GM18508 (cell line): ENCODE measurements around the gene LYRM4.
"Not testable (repeated sequence)": the region's sequence is repeated elsewhere in the genome, so short reads cannot be mapped to it uniquely, and the experiment has no call there.

Source experiments
- ATAC-seq: cut with Tn5 transposase; IDR thresholded peaks from one replicate; pipeline ENCODE4 v1.9.1; 2021; ENCODE audit warnings: moderate number of reproducible peaks; ENCODE audit not compliant: insufficient read depth, unreplicated experiment

The LYRM4 gene

DNA sequence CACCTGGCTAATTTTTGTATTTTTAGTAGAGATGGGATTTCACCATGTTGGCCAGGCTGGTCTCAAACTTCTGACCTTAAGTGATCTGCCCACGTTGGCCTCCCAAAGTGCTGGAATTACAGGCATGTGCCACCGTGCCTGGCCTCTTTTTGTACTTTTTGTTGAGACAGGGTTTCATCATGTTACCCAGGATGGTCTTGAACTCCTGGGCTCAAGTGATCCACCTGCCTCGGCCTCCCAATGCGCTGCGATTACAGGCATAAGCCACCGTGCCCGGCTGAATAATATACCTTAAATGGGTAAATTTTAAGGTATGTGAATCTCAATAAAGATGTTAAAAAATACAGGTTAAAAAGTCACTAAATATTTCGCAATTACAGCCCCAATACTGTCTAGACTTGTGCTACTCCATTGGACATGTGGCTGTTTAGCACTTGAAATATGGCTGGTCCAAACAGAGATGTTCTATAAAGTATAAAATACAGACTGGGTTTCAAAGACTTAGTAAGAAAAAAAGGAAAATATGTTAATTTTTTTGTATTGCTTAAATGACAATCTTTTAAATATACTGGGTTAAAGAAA is 133.6 kb downstream of the LYRM4 start:
- ATAC-seq: no peak

GRCh38 chr6:5126214-5126613 is 134.5 kb downstream of the LYRM4 start:
- no peak for ATAC-seq

DNA sequence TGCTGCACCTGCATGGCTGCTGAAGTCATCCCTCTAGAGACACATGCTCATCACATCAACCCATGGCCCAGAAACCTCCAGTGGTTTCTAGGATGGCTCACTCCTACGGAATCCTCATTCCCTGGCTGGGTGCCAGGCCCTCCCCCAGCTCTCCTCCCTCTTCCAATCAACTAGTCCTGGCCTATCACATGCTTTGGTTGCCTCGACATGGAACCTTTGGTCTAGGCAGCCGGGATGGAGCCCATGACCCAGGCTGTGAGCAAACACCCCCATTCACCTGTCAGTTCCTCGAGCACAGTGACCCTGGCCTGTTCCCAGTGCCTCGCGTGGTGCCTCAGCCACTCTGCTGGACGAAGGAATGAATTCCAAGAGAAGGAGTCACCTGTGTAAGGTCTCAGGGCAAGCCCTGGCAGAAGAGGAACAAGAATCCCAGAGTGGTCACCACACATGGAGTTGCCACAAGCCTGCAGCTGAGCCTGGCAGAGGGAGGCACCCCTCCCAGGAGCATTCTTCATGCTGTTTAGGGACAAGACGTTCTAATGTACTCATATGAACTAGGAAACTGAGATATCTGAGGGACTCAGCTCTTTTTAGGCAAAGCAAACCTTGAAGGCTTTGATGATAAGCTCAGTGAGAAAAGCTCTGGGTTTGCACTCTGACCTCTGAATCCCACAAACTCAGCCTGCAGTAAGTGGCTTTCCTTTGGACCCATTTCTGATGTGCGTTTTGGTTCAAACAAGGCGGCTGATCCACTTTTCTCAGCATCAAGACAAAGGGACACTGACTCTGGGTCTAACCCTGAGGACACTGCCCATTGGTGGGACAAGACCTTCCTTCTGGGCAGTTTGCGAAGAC is 135.4 kb downstream of the LYRM4 start:
- ATAC-seq: no peak

DNA sequence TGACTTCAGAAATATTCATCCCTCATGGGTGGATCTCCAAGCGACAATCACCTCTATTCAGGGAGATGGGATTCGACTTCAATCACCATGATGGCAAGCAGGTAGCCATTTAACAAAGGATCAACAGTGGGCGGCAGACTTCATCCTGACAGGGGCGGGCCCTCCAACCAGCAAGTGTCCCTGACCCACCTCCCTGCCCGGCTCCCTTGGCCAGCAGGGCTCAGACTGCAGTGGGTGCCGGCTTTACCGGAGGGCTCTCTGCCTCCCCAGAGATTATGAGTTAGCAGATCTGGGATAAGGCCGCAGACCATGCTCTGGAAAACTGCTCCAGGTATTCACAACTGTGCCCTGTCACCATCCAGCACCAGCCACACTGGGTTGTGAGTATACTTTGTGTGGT is 136.2 kb downstream of the LYRM4 start:
- ATAC-seq: no peak

DNA sequence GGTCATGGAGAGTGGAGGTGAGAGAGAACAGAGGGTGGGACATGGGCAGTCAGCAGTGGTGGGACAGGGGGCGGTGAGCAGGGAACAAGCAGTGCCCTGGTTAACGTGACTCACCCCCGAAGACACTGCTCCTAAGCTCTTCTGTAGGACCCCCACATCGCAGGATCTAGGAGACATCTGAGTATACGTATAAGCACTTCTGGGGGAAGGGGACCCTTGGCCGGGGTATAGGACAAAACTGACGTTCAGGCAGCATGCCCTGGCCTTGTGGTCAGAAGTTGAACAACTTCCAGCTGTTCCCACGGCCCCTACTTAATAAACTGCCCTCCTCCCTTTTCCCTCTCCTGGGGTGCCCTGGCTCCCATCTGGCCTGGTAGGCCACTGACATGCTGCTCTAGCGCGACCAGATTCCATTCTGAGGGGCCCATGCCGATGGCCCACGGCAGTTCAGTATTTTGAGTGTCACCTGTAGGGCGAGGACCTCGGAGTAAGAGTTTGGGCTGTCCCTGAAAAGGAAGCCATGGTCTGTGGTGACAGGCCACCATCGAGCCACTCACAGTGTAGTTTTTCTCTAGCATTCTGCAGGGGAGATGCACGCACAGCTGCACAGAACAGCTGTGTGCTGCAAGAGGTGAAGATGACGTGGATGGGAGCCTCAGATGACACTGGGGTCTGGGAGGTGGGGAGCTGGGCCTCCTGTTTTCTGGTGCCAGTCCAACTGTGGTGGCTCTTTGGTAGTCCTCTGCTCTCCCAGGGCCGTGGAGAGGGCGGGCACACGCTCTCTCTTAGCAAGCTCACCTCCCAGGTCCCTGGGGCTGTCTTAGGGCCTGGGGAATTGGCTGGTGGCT is 137.2 kb downstream of the LYRM4 start:
- ATAC-seq: no peak

DNA sequence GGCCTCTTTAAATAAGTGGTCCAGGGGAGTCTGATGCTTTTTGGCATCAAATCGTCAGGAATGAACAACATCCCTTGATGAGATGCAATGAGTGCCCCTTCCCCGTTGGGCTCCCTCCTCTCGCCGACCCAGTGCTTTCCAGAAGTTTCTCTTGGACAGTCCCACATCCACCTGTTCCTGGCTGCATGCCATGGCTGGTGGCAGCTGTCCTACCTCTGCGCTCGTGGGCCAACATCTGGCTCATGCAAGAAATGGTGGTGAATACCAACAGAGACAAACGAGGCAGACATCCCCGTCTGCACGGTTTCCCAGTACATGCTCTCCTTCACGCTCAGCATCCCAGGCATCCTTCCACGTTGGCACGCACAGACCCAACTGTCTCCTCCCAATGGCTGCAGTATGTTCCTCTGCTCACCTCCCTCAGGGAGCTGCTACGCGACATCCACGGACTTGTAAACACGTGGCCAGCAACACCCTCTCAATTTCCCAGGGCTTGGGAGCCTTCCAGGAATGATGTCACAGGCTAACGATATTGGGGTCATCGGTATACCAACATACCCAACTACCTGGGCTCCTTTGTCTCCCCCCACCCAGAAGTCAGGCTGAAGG is 138.1 kb downstream of the LYRM4 start:
- no peak for ATAC-seq

DNA sequence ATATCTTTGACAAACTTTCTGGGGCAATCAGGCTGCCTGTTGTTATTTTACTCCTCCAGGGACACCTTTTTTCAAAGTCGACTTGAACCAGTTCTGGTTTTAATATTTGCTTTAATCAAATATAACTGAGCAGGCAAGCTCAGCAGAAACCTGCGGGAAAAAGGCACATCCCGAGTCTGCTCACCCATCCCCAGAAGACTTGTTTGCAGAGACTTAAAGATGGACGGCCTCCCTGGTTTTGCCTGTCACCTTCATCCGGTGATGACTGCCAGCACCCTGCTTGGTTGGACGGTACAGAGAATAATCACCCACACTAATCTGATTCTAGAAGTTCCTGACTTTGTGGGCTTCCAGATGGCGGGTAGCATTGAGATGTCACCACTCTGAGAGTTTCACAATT is 138.8 kb downstream of the LYRM4 start:
- no peak for ATAC-seq

DNA sequence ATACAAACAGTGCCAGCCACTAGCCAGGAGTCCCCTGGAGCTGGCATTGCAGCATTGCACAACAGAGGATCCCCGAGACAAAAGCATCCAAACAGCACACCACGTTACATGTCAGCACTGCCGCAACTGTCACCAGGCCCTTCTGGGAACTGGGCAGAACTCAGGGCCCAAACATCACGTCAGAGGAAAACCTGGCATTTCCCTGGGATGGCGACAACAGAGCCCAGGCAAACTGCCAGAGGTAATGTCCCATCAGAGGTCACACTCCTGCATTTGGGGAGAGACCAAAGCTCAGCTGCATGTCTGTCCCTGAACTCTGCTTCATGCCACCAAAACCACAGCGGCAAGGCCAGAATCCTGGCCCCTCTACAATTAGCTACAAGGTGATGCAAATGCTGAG is 139.3 kb downstream of the LYRM4 start:
- ATAC-seq: no peak

GRCh38 chr6:5120543-5120942 is 140.2 kb downstream of the LYRM4 start:
- not testable (repeated sequence) for ATAC-seq

- ATAC-seq: no peak
Observed at GRCh38 chr6:5120011-5120410, 140.7 kb downstream of the LYRM4 start.

GRCh38 chr6:5119090-5119951 is 141.4 kb downstream of the LYRM4 start:
- no peak for ATAC-seq

DNA sequence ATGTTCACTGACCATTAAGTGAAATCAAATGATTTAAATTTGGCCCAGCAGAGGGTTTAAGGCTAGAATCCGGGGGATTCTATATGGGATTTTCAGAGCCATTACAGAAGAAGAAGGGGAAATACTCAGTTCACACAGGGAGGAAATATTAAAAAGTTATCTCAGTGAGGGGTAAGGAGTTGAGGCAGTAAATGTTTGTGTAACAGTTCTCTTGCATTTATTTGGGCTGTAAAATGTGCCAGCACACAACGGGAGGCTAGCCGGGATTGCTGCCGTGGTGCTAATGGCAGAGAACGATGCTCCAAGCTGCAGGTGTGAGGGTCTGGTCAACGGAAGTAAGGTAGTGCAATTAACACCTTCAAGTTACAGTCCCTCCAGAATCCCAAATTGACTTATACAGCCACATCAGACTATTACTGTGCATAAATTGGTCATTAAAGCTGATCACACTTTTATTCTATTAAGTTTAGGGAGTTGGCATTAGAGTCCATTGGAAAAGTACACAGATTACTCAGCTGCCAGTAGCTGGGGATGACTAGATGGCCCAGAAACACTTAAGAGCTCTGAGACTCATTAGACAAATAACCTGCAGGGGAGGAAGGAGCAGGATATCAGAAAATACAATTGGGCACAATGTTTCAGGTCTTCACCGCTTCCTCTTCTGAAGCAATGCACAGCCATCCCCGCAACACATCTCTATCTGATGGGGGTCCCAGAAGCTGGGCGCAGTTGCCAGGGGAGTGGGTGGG is 144.3 kb downstream of the LYRM4 start:
- no peak for ATAC-seq

GRCh38 chr6:5115168-5115567 is 145.6 kb downstream of the LYRM4 start:
- no peak for ATAC-seq

DNA sequence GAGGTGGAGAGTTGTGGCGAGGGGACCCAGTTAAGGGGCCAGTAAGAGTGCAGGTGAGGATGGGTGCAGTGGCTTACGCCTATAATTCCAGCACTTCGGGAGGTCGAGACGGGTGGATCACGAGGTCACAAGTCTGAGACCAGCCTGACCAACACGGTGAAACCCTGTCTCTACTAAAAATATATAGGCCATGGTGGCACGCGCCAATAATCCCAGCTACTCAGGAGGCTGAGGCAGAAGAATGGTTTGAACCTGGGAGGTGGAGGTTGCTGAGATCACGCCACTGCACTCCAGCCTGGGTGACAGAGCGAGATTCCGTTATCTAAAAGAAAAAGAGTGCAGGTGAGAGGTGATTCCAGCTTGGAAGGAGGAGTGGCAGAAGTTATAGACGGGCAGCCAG is 147.7 kb downstream of the LYRM4 start:
- ATAC-seq: no peak

GRCh38 chr6:5112066-5112799 is 148.5 kb downstream of the LYRM4 start:
- ATAC-seq: no peak

DNA sequence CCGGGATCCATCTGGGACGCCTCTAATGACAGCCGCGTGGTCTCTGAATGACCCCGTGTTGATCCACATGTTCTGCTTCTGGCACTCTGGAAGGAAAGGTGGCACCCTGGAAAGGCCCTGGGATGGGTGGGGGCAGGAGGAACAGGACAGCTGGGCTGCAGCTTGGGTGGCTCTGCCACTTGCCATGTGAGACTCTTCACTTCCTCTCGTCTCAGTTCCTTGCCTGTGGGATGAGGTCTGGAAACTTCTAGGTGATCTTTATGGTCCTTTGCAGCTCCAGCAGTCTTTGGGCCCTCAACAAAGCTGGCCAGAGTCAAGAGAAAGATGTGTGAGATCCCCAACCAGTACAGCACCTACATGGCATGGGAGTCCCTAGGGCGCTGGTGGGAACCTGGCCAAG is 149.1 kb downstream of the LYRM4 start:
- ATAC-seq: no peak

- no peak for ATAC-seq
Observed at GRCh38 chr6:5110246-5110645, 150.5 kb downstream of the LYRM4 start.

DNA sequence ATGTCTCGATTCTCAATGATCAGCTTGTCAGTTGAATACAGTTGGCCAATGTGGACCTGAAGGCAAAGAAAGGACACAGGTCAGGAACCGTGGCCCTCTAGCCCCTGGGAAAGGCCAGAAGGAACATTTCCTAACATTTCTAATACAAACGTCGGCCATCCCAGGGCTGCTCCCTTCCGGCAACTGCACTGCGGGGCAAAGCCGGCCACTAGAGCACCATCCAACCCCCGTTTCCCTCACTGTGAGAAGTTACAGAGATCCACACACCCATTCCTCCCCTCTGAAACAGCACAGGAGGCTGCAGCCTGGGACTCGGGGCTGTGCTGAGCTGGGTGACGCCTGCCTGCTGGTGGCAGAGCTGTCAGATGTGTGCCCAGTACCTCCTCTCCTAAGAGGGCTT is 151.3 kb downstream of the LYRM4 start:
- no peak for ATAC-seq
